ENCODE measurements around the gene SERPINA9.

GRCh38 chr14:94521375-94522114, 45.5 kb upstream of the SERPINA9 start:
- TF ChIP-seq CTCF (IDR thresholded peaks at IDR 0.05; ENCODE audit: insufficient read depth, low read length, poor library complexity, severe bottlenecking) (no peak), EZH2phosphoT487 (conservative IDR thresholded peaks at IDR 0.05; ENCODE audit: low read length) (no peak)

Data from SU-DHL-6 (cell line).